ENCODE results near the gene SLC17A1.

The SLC17A1 gene

DNA sequence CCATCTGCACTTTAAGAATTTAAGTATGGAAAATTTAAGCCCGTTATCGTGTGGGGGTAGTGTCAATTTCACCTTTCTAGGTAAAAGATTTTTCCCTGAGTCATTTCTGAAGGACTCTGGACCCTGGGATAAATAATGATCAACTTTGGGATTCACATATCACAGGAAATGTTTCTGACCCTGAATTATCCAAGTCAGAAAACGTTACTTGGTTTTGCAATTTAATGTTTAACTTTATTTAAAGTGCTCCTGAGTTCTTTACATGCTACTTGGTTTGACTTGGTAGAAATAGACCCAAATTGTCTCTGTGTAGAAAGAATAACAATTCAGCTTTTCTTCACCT, 43.7 kb upstream of the SLC17A1 start:
- TF ChIP-seq, protein P1, sequence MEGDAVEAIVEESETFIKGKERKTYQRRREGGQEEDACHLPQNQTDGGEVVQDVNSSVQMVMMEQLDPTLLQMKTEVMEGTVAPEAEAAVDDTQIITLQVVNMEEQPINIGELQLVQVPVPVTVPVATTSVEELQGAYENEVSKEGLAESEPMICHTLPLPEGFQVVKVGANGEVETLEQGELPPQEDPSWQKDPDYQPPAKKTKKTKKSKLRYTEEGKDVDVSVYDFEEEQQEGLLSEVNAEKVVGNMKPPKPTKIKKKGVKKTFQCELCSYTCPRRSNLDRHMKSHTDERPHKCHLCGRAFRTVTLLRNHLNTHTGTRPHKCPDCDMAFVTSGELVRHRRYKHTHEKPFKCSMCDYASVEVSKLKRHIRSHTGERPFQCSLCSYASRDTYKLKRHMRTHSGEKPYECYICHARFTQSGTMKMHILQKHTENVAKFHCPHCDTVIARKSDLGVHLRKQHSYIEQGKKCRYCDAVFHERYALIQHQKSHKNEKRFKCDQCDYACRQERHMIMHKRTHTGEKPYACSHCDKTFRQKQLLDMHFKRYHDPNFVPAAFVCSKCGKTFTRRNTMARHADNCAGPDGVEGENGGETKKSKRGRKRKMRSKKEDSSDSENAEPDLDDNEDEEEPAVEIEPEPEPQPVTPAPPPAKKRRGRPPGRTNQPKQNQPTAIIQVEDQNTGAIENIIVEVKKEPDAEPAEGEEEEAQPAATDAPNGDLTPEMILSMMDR (conservative IDR thresholded peaks at IDR 0.05; ENCODE audit: low read depth, low read length), result no peak

DNA sequence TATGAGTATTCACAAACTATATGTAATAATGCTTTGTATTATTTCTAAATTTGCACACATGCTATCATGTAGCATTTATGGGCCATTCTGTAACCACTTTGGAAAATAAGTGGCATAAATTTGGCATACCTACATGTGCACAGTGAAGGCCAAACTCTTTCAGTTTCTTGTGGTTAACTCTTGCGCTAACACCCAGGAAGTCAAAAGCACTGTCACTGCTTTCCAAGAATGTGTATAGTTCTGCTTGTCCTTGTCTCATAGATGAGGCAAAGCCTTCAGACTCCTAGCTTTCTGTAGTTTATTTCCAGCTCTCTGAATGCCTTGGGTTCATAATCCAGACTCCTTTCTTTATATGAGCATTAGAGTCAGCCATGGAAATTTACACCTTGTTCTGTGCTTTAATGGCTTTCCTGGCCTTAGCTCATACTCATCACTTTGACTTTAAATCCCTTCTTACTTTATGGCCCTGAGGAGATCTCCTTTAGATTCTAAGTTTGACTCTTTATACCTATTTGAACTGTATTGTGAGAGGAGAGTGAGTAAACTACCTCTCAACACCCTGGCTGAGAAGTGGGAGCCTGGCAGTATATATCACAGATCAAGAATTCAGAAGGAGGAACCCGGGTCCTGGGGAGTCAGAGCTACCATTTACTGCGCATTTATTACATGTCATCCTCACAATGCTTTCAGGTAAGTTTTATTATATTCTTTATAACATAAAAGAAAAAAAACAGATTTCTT, 43.1 kb upstream of the SLC17A1 start:
- TF ChIP-seq, protein P1 (conservative IDR thresholded peaks at IDR 0.05; ENCODE audit: low read depth, low read length), result no peak
- Histone ChIP-seq H3K79me2 (ENCODE audit: insufficient read depth, low read depth) (no peaks in the 10 kb centered on the region), H3K27ac (no peak overlapping the region), H4K20me1 (ENCODE audit: insufficient read depth) (no peaks in the 10 kb centered on the region), H3K4me3 (IDR thresholded peaks at IDR 0.05; ENCODE audit: insufficient read depth, low read depth, low read length) (no peak overlapping the region), H3K4me1 (ENCODE audit: low read depth, poor library complexity, severe bottlenecking) (no peaks in the 10 kb centered on the region), H3K27me3 (ENCODE audit: insufficient read depth, low read depth) (no peaks in the 10 kb centered on the region), H3K4me2 (no peak overlapping the region), H3K9ac (no peak overlapping the region), H2AFZ (ENCODE audit: low read depth) (no peak overlapping the region), H3K36me3 (ENCODE audit: insufficient read depth) (no peaks in the 10 kb centered on the region; the same call in 1 of the 2 replicates)

More for the DNA sequence above, 43.7 kb upstream of the SLC17A1 start:
- H3K27ac ChIP-seq, result no peak overlapping the region
- no peaks in the 10 kb centered on the region for H3K4me1 ChIP-seq (ENCODE audit: low read depth, poor library complexity, severe bottlenecking)
- no peak overlapping the region for H3K4me3 ChIP-seq (IDR thresholded peaks at IDR 0.05; ENCODE audit: insufficient read depth, low read depth, low read length)
- H3K9ac ChIP-seq, result no peak overlapping the region
- H4K20me1 ChIP-seq (ENCODE audit: insufficient read depth), result no peaks in the 10 kb centered on the region
- H3K79me2 ChIP-seq (ENCODE audit: insufficient read depth, low read depth), result no peaks in the 10 kb centered on the region
- H3K27me3 ChIP-seq (ENCODE audit: insufficient read depth, low read depth), result no peaks in the 10 kb centered on the region
- no peak overlapping the region for H3K4me2 ChIP-seq
- no peak overlapping the region for H2AFZ ChIP-seq (ENCODE audit: low read depth)
- H3K36me3 ChIP-seq (ENCODE audit: insufficient read depth), result no peaks in the 10 kb centered on the region; the same call in 1 of the 2 replicates

GRCh38 chr6:25874118-25874517, 42.3 kb upstream of the SLC17A1 start, which contains the start of gene SLC17A3:
TSS of gene SLC17A3 (minus strand) at chr6:25874243. CDS start at chr6:25868387, 5,856 bp downstream.
- H3K4me2 ChIP-seq, result no peak within 1 kb of the TSS

GRCh38 chr6:25872814-25873213, 41.0 kb upstream of the SLC17A1 start:
- H3K4me3 ChIP-seq (IDR thresholded peaks at IDR 0.05; ENCODE audit: insufficient read depth, low read depth, low read length), result no peak overlapping the region
- H4K20me1 ChIP-seq (ENCODE audit: insufficient read depth), result no peaks in the 10 kb centered on the region
- H3K36me3 ChIP-seq (ENCODE audit: insufficient read depth), result no peaks in the 10 kb centered on the region
- H3K79me2 ChIP-seq (ENCODE audit: insufficient read depth, low read depth), result no peaks in the 10 kb centered on the region
- TF ChIP-seq, protein P1 (conservative IDR thresholded peaks at IDR 0.05; ENCODE audit: low read depth, low read length), result no peak
- H3K27me3 ChIP-seq (ENCODE audit: insufficient read depth, low read depth), result no peaks in the 10 kb centered on the region
- no peak overlapping the region for H3K4me2 ChIP-seq
- H3K4me1 ChIP-seq (ENCODE audit: low read depth, poor library complexity, severe bottlenecking), result no peaks in the 10 kb centered on the region
- no peak overlapping the region for H3K9ac ChIP-seq
- H3K27ac ChIP-seq, result no peak overlapping the region
- H2AFZ ChIP-seq (ENCODE audit: low read depth), result no peak overlapping the region

More at GRCh38 chr6:25874118-25874517, 42.3 kb upstream of the SLC17A1 start, which contains the start of gene SLC17A3:
- Histone ChIP-seq H3K27ac (no peak within 1 kb of the TSS), H3K27me3 (ENCODE audit: insufficient read depth, low read depth) (no peaks in the 10 kb centered on the region), H4K20me1 (ENCODE audit: insufficient read depth) (no peaks in the 10 kb centered on the region), H2AFZ (ENCODE audit: low read depth) (no peak within 1 kb of the TSS), H3K79me2 (ENCODE audit: insufficient read depth, low read depth) (no peaks in the 10 kb centered on the region), H3K36me3 (ENCODE audit: insufficient read depth) (no peaks in the 10 kb centered on the region; the same call in 1 of the 2 replicates), H3K4me3 (IDR thresholded peaks at IDR 0.05; ENCODE audit: insufficient read depth, low read depth, low read length) (no peak within 1 kb of the TSS), H3K9ac (no peak within 1 kb of the TSS), H3K4me1 (ENCODE audit: low read depth, poor library complexity, severe bottlenecking) (no peaks in the 10 kb centered on the region)
- TF ChIP-seq, protein P1 (conservative IDR thresholded peaks at IDR 0.05; ENCODE audit: low read depth, low read length), result no peak
